Ovary (tissue), 3 donors: ENCODE measurements around the gene SASH3.

Source experiments
- EP300 ChIP-seq: sonication (generic); formaldehyde crosslinking; IDR thresholded peaks from one replicate; pipeline ENCODE4 v1.6.1; 2017; ENCODE audit warnings: antibody characterized with exemption
- POLR2A ChIP-seq: fragments of 450-650 bp; IDR thresholded peaks from one replicate; pipeline ENCODE4 v1.6.1; 2017; ENCODE audit warnings: antibody characterized with exemption, mild to moderate bottlenecking, moderate library complexity
- TF ChIP-seq, protein P1 (sequence below), 3 donors: fragments of 450-650 bp in 2 of 3; fragments of 200-600 bp in 1 of 3; IDR thresholded peaks; one replicate each; pipeline versions ENCODE4 v1.5.1 to v1.8.0; 2016 to 2022; ENCODE audit warnings: antibody characterized with exemption in 3 of 3, mild to moderate bottlenecking in 1 of 3
- donor health status: DM: no; HTN: no; CAD: no.

GRCh38 chrX:129793604-129794191 lies 13.9 kb downstream of the SASH3 start:
- TF ChIP-seq, protein P1, sequence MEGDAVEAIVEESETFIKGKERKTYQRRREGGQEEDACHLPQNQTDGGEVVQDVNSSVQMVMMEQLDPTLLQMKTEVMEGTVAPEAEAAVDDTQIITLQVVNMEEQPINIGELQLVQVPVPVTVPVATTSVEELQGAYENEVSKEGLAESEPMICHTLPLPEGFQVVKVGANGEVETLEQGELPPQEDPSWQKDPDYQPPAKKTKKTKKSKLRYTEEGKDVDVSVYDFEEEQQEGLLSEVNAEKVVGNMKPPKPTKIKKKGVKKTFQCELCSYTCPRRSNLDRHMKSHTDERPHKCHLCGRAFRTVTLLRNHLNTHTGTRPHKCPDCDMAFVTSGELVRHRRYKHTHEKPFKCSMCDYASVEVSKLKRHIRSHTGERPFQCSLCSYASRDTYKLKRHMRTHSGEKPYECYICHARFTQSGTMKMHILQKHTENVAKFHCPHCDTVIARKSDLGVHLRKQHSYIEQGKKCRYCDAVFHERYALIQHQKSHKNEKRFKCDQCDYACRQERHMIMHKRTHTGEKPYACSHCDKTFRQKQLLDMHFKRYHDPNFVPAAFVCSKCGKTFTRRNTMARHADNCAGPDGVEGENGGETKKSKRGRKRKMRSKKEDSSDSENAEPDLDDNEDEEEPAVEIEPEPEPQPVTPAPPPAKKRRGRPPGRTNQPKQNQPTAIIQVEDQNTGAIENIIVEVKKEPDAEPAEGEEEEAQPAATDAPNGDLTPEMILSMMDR (IDR thresholded peaks at IDR 0.05), result no peak
- TF ChIP-seq EP300 (no peak), POLR2A (no peak)
